SK-N-SH treated with all-trans-retinoic acid at 6 μM for 48 hours (cell line): Measurements from ENCODE around the gene ARL15.

Experiments
- ARNTL ChIP-seq: fragments of 450-650 bp; formaldehyde crosslinking; IDR thresholded peaks from 2 replicates; pipeline ENCODE4 v1.5.0; 2020; ENCODE audit warnings: low read depth, mild to moderate bottlenecking, moderate library complexity, borderline replicate concordance
- BACH2 ChIP-seq: fragments of 250-450 bp; sonication (Bioruptor Pico); IDR thresholded peaks from 2 replicates; pipeline ENCODE4 v1.9.0; 2021; ENCODE audit warnings: mild to moderate bottlenecking, borderline replicate concordance
- CSRNP3 ChIP-seq: fragments of 250-450 bp; sonication (Bioruptor Pico); IDR thresholded peaks from 2 replicates; pipeline ENCODE4 v1.5.1; 2021; ENCODE audit warnings: mild to moderate bottlenecking, moderate library complexity
- ESRRG ChIP-seq: fragments of 250-450 bp; sonication (Bioruptor Pico); IDR thresholded peaks from 2 replicates; pipeline ENCODE4 v1.6.1; 2021; ENCODE audit warnings: mild to moderate bottlenecking
- GLIS3 ChIP-seq: fragments of 250-450 bp; sonication (Bioruptor Pico); IDR thresholded peaks from 2 replicates; pipeline ENCODE4 v1.5.0; 2020; ENCODE audit warnings: mild to moderate bottlenecking, moderate library complexity
- PATZ1 ChIP-seq: fragments of 250-450 bp; sonication (Bioruptor Pico); IDR thresholded peaks from 2 replicates; pipeline ENCODE4 v1.8.0; 2020; ENCODE audit warnings: mild to moderate bottlenecking, moderate library complexity, borderline replicate concordance
- POU6F1 ChIP-seq: fragments of 250-450 bp; sonication (Bioruptor Pico); IDR thresholded peaks from 2 replicates; pipeline ENCODE4 v1.8.0; 2021; ENCODE audit warnings: low read depth, mild to moderate bottlenecking, moderate library complexity, borderline replicate concordance
- RARB ChIP-seq: fragments of 250-450 bp; sonication (Bioruptor Pico); IDR thresholded peaks from 2 replicates; pipeline ENCODE4 v1.8.0; 2021; ENCODE audit warnings: mild to moderate bottlenecking, moderate library complexity
- TOX ChIP-seq: fragments of 250-450 bp; sonication (Bioruptor Pico); IDR thresholded peaks from 2 replicates; pipeline ENCODE4 v1.8.0; 2021; ENCODE audit warnings: mild to moderate bottlenecking, moderate library complexity, borderline replicate concordance
- ZFP3 ChIP-seq: fragments of 250-450 bp; sonication (Bioruptor Pico); IDR thresholded peaks from 2 replicates; pipeline ENCODE4 v1.5.0; 2020; ENCODE audit warnings: mild to moderate bottlenecking, moderate library complexity
- ZFP30 ChIP-seq: fragments of 450-650 bp; formaldehyde crosslinking; IDR thresholded peaks from 2 replicates; pipeline ENCODE4 v1.5.0; 2022; ENCODE audit warnings: mild to moderate bottlenecking, moderate library complexity
- ZNF565 ChIP-seq: fragments of 450-650 bp; formaldehyde crosslinking; conservative IDR thresholded peaks from 2 replicates; pipeline ENCODE4 v1.5.0; 2020; ENCODE audit warnings: low read depth, mild to moderate bottlenecking, moderate library complexity
- ZNF8 ChIP-seq: fragments of 450-650 bp; formaldehyde crosslinking; IDR thresholded peaks from 2 replicates; pipeline ENCODE4 v1.5.0; 2020; ENCODE audit warnings: mild to moderate bottlenecking, moderate library complexity

- TF ChIP-seq TOX (CRISPR knock-in tag) (no peak), ZFP30 (CRISPR knock-in tag) (no peak), ZFP3 (CRISPR knock-in tag) (no peak), BACH2 (no peak), ESRRG (no peak), PATZ1 (CRISPR knock-in tag) (no peak), CSRNP3 (CRISPR knock-in tag) (no peak), ZNF565 (no peak), RARB (CRISPR knock-in tag) (no peak), ZNF8 (CRISPR knock-in tag) (no peak), GLIS3 (CRISPR knock-in tag) (no peak), POU6F1 (CRISPR knock-in tag) (no peak), ARNTL (no peak)
These were observed 380.8 kb downstream of the ARL15 start for GRCh38 chr5:53929570-53929969.
